ENCODE results near the gene ISL2.
"Not testable (repeated sequence)": the region's sequence is repeated elsewhere in the genome, so short reads cannot be mapped to it uniquely, and the experiment has no call there.

The ISL2 gene

GRCh38 chr15:76336254-76337058, at the start of gene ISL2:
Gene ISL2, plus strand, starts transcription at chr15:76336773. Its CDS starts 111 bp downstream, at chr15:76336884.
- peak; percentile 98 for DNase-seq

DNA sequence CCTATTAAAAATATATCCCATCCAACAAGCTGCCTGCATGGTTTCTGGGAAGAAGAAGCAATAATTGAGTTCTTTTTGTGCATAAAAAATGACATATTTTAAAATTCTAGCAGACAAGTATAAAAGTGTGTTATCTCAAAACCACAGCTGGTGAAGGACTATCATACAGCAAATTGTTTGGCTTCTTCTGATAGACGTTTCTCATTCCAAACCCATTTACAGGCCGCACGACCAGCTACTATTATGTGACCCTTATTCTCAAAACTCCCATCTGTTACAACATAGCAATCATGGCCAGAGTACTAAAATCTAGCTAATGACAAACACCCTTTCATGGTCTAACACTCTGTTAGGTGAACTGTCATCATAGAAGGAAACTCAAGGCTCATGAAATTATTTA, 47.0 kb upstream of the ISL2 start:
- peak; percentile 74 for DNase-seq

DNA sequence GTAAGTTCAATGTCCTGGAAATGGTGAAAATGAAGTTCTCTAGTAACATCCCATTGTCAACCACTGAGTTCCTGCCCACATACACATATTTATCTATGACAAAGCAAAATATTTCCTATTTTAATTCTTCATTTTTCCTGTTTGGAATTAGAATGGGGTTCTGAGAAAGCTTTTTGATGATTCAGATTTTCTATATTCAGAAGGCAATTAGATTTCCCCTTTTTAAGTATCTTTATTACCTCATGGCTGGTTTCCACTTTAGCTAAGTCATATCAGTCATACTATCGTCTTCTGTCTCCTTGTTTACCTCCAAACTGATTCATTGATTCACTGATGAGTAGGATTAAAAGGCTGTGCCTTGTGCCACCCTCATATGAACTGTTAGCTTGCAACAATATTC, 43.2 kb upstream of the ISL2 start:
- DNase-seq, result no peak

DNA sequence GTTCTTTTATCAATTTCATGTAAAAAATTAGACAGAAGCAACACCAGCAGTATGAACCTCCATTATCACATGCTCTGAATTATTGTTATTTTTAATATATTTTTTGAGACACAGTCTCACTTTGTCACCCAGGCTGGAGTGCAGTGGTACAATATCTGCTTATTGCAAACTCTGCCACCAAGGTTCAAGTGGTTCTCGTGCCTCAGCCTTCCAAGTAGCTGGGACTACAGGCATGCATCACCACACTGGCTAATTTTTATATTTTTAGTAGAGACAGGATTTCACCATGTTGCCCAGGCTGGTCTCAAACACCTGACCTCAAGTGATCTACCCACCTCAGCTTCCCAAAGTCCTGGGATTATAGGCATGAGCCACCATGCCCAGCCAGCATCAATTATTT, 42.1 kb upstream of the ISL2 start:
- DNase-seq, result not testable (repeated sequence)

DNA sequence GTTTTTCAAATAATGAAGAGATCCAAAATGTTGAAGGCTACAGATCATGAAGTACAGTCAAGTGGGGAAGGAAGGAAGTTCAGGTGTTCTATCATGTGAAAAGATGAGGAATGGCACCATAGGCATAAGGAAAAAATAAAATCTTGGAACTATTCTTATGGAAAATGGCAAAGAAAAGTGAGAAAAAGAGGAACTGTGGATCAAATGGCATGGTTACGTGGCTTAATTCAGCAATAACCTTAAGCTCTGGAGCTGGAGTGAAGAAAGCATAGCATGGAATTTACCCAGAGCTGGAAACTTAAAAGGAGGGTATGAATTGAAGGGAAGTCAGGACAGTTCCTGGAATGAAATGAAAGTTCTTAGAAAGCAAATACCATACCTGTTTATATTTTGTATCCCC, 39.7 kb upstream of the ISL2 start:
- DNase-seq, result no peak

DNA sequence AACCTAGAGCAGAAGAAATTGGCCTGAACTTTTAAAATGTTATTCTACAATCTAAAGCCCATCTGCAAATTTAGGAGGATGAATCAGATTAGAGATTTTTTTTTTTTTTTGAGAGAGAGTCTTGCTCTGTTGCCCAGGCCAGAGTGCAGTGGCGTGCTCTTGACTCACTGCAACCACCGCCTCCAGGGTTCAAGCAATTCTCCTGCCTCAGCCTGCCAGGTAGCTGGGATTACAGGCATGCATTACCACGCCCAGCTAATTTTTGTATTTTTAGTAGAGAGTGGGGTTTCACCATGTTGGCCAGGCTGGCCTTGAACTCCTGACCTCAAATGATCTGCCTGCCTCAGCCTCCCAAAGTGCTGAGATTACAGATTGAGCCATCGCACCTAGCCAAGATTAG, 38.6 kb upstream of the ISL2 start:
- not testable (repeated sequence) for DNase-seq

GRCh38 chr15:76298986-76299385, 37.6 kb upstream of the ISL2 start:
- no peak for DNase-seq

- peak; percentile 49 for DNase-seq
These were observed 36.8 kb upstream of the ISL2 start for GRCh38 chr15:76299786-76300185.

DNA sequence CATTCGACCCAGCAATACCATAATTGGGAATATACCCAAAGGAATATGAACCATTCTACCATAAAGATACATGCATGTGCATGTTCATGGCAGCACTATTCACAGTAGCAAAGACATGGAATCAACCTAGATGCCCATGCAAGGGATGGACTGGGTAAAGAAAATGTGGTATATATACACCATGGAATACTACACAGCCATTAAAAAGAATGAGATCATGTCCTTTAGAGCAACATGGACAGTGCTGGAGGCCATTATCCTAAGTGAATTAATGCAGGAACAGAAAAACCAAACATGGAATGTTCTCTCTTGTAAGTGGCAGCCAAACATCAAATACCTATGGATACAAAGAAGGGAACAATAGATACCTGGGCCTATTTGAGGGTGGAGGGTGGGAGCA, 32.7 kb upstream of the ISL2 start:
- DNase-seq, result no peak

DNA sequence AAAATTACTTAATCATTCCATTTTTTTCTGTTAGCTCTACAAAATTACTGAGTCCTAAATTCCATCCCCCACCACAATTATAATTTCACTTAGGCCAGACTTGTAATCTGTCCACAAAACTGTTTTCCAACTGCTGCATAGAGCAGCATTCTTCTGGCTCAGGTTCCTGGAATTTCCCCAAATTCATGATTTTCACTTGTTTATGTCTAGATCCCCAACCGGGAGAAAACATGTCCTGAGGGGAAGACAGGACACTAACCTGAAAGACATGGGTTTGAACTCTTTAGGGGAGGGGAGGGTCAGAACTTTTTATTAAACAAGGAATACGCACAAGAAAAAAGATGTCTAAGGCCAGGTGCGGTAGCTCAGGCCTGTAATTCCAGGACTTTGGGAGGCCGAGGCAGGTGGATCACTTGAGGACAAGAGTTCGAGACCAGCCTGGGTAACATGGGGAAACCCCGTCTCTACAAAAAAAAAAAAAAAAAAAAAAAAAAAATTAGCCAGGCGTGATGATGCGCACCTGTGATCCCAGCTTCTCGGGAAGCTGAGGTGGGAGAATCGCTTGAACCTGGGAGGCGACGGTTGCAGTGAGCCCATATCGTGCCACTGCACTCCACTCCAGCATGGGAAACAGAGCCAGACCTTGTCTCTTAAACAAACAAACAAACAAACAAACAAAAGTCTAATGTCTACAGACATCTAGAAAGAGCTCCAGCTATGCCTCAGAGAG, 26.8 kb upstream of the ISL2 start:
- no peak for DNase-seq

- peak; percentile 66 for DNase-seq
These were observed 26.0 kb upstream of the ISL2 start for GRCh38 chr15:76310475-76311099.

GRCh38 chr15:76311100-76311953, 25.2 kb upstream of the ISL2 start, which contains the start of gene ETFA:
Gene ETFA, minus strand, starts transcription at chr15:76311469. Its CDS starts 81 bp downstream, at chr15:76311388.
- DNase-seq, result peak; percentile 98

GRCh38 chr15:76312540-76313174, 23.9 kb upstream of the ISL2 start:
- DNase-seq, result no peak

DNA sequence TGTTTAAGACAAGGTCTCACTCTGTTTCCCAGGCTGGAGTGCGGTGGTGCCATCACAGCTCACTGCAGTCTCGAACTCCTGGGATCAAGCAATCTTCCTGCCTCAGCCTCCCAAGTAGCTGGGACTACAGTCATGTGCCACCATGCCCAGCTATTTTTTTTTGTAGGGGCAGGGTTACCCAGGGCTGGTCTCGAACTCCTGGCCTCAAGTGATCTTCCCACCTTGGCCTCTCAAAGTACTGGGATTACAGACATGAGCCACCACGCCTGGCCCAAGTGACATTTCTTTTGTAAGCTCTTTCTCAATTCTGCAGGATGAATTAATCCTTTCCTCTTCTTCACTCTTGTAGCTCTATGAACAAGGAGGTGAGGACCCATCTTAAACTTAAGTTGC, 23.4 kb upstream of the ISL2 start:
- not testable (repeated sequence) for DNase-seq

- no peak for DNase-seq
These were observed 22.8 kb upstream of the ISL2 start for GRCh38 chr15:76313731-76314130.

GRCh38 chr15:76320012-76320411, 16.6 kb upstream of the ISL2 start:
- DNase-seq, result no peak

GRCh38 chr15:76321171-76321570, 15.4 kb upstream of the ISL2 start:
- no peak for DNase-seq

DNA sequence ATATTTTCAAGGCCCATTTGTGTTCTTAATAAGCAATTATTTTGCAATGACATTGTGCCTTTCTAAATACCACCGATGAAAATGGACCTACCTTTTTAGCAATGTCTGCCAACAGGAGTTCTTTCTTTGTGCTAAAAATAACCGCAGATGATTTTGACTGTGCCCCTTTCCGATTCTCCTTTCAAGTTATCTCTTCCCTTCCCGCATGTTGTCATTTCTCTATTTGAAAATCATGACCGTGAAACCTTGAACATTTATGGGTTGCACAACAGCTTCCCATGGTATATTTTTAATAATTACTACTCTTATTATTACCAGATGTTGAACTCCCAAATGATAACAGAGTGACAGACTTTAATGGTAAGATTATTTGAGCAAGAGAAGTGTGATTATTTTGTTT, 15.0 kb upstream of the ISL2 start:
- no peak for DNase-seq

DNA sequence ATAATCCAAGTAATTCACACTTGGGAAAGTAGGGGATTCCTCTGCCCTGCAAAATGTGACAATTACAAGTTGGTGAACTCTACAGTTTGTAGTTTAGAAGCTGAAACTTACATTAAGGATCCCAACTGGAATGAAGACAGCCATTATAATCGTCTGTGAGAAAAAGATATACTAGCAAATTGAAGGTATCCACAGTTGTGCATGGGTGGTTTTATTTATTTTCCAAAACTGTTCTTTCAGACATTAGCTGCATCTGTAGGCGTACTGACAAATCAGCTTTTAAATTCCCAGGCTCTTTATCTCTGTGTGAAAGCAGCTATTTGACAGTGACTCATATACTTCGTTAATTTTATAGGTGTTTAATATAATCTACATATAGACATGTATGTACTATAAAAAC, 12.5 kb upstream of the ISL2 start:
- DNase-seq, result no peak

DNA sequence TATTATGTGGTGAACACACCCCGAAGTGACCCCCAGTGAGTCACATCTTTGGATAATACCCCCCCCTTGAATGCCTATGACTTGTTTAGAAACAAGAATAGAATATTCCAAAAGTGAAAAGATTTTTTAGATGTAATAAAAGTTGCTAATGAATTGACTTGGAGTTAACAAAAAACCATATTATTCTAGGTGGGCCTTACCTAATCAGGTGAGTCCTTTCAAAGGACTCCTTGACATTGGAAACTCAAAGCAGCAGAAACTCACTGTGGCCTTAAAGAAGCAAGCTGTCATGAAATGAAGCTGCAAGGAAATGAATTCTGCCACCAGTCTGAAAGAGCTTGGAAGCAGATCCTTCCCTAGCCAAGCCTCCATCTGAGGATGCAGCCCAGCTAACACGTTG, 10.9 kb upstream of the ISL2 start:
- no peak for DNase-seq

GRCh38 chr15:76327191-76328105, 9.1 kb upstream of the ISL2 start:
- DNase-seq, result no peak

All from OCI-M1 (cell line).